ENCODE results near the gene PRDM15. TPM values are rescaled to one million over a fixed set of nuclear protein-coding genes. Genes with fewer than 3 reads are reported as not detected.

The PRDM15 gene
- total and polyA plus RNA-seq, 2 donors (not counting 3 experiments of a cell fraction or from before 2014, with no cell fraction given): 11.8 to 12.9 TPM

DNA sequence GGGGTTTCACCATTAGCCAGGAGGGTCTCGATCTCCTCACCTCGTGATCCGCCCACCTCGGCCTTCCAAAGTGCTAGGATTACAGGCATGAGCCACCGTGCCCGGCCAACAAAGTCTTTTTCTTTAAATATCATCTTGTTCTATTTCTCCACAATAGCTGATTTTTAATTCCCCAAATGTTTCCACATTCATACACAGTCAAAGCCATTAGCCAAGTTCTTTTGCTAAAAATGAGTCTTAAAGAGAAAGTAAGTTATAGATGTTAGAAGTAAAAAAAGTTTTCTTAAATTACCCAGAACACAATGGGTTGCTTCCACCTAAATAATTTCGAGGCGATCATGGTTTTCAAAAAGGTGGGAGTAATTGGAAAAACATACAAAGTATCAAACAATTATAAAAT is 44.0 kb upstream of the PRDM15 start:
- intact Hi-C loops (cut with micrococcal nuclease) (no loop called here), dilution Hi-C loops (cut with MboI; ENCODE audit: extremely low pct_ligation_motif_present, low sequenced_read_pairs) (no loop called here)
- Histone ChIP-seq H4K20me1 (replicated peaks; ENCODE audit: control insufficient read depth, extremely low read depth, insufficient read depth, low read length) (no peaks in the 10 kb centered on the region), H3K4me1 (ENCODE audit: control insufficient read depth, extremely low read depth, insufficient read depth, low read length) (peaks cover 13% of the 10 kb centered on the region), H3K9me1 (replicated peaks; ENCODE audit: control insufficient read depth, extremely low read depth, insufficient read depth, low read length) (no peaks in the 10 kb centered on the region), H2AFZ (ENCODE audit: low read depth, low read length) (no peak overlapping the region), H3K4me2 (ENCODE audit: insufficient read depth, low read length) (no peak overlapping the region), H3K4me3 (replicated peaks in 1 of 3; ENCODE audit: insufficient read depth in 1 of 3, low read depth in 1 of 3, low read length in 3 of 3) (no peak overlapping the region), H3K9me3 (replicated peaks; ENCODE audit: control insufficient read depth, insufficient read depth, low read length) (no peaks in the 10 kb centered on the region), H3K27me3 (ENCODE audit: control insufficient read depth in 2 of 2, insufficient read depth in 2 of 2, low read length in 2 of 2) (no peaks in the 10 kb centered on the region), H3K36me3 (ENCODE audit: control insufficient read depth in 2 of 2, extremely low read depth in 1 of 2, insufficient read depth in 2 of 2, low read length in 2 of 2) (peaks cover 0 to 16% of the 10 kb centered on the region in 2 experiments), H3K9ac (replicated peaks; ENCODE audit: extremely low read depth, insufficient read depth, low read length) (no peak overlapping the region), H3K79me2 (ENCODE audit: control insufficient read depth, insufficient read depth, low read length) (peaks cover 11% of the 10 kb centered on the region), H3K27ac (ENCODE audit: insufficient read depth, low read depth, low read length) (no peak overlapping the region)
- DNase-seq (ENCODE audit: low read depth, low spot score) (no peak), FAIRE-seq (no peak)
- TF ChIP-seq POLR2AphosphoS5 (IDR thresholded peaks at IDR 0.05; ENCODE audit: insufficient read depth, low read depth, low read length) (no peak), EZH2 (IDR thresholded peaks at IDR 0.05; ENCODE audit: borderline replicate concordance, low read depth, low read length, severe bottlenecking) (no peak), FOS (IDR thresholded peaks at IDR 0.05; ENCODE audit: borderline replicate concordance, insufficient read depth, low read length) (no peak), POLR2A (IDR thresholded peaks at IDR 0.05; ENCODE audit: low read depth, low read length) (no peak), JUN (IDR thresholded peaks at IDR 0.05; ENCODE audit: borderline replicate concordance, insufficient read depth, insufficient read length, low read depth) (no peak), MAX (IDR thresholded peaks at IDR 0.05; ENCODE audit: insufficient read depth, insufficient read length) (no peak), GATA2 (IDR thresholded peaks at IDR 0.05; ENCODE audit: insufficient read depth, insufficient read length, low read depth, low read length) (no peak)
- TF ChIP-seq, protein P1, sequence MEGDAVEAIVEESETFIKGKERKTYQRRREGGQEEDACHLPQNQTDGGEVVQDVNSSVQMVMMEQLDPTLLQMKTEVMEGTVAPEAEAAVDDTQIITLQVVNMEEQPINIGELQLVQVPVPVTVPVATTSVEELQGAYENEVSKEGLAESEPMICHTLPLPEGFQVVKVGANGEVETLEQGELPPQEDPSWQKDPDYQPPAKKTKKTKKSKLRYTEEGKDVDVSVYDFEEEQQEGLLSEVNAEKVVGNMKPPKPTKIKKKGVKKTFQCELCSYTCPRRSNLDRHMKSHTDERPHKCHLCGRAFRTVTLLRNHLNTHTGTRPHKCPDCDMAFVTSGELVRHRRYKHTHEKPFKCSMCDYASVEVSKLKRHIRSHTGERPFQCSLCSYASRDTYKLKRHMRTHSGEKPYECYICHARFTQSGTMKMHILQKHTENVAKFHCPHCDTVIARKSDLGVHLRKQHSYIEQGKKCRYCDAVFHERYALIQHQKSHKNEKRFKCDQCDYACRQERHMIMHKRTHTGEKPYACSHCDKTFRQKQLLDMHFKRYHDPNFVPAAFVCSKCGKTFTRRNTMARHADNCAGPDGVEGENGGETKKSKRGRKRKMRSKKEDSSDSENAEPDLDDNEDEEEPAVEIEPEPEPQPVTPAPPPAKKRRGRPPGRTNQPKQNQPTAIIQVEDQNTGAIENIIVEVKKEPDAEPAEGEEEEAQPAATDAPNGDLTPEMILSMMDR (IDR thresholded peaks at IDR 0.05; ENCODE audit: extremely low read depth in 1 of 2, insufficient read depth in 1 of 2, low read depth in 1 of 2, low read length in 2 of 2): no peak
- POLR2A ChIA-PET: no interaction called here
- CTCF ChIA-PET: interaction anchor here (0.7 to 1.8 kb wide), 4 partner anchors 11 to 194 kb away, joined by 3 to 9 read pairs (median 3); no protein-coding TSS in a partner anchor
- no TSS peak for BruUV-seq (replicated peaks)
